ENCODE results near the gene PPIL3. TPM values are rescaled to one million over a fixed set of nuclear protein-coding genes. Genes with fewer than 3 reads are reported as not detected.

The PPIL3 gene
- total RNA-seq, 1 donor from 2014 or later = 35.0 TPM

GRCh38 chr2:200852605-200853004, 36.3 kb downstream of the PPIL3 start:
- DNase-seq = no peak
- Histone ChIP-seq H3K27ac (no peak overlapping the region), H3K36me3 (peaks cover 74% of the 10 kb centered on the region), H3K9me3 (no peaks in the 10 kb centered on the region), H3K4me3 (no peak overlapping the region), H3K27me3 (ENCODE audit: low read depth) (no peaks in the 10 kb centered on the region), H3K4me1 (peaks cover 16% of the 10 kb centered on the region)
- intact Hi-C loops (cut with DNase I) = no loop called here
- no peak for TF ChIP-seq CTCF (IDR thresholded peaks at IDR 0.05)
- no peak for ATAC-seq

GRCh38 chr2:200851398-200852248, 37.3 kb downstream of the PPIL3 start:
- TF ChIP-seq CTCF (IDR thresholded peaks at IDR 0.05) = no peak
- DNase-seq (no peak), ATAC-seq (no peak)
- H3K27me3 ChIP-seq (ENCODE audit: low read depth) = no peaks in the 10 kb centered on the region
- no peak overlapping the region for H3K4me3 ChIP-seq
- peaks cover 7% of the 10 kb centered on the region for H3K4me1 ChIP-seq
- peaks cover 64% of the 10 kb centered on the region for H3K36me3 ChIP-seq
- H3K27ac ChIP-seq = no peak overlapping the region
- intact Hi-C loops (cut with DNase I) = no loop called here
- H3K9me3 ChIP-seq = no peaks in the 10 kb centered on the region

GRCh38 chr2:200850512-200851256, 38.2 kb downstream of the PPIL3 start:
- no peak overlapping the region for H3K27ac ChIP-seq
- peak in 1 of 2 donors; percentile 5 for ATAC-seq
- TF ChIP-seq CTCF (IDR thresholded peaks at IDR 0.05) = no peak
- H3K9me3 ChIP-seq = no peaks in the 10 kb centered on the region
- peaks cover 55% of the 10 kb centered on the region for H3K36me3 ChIP-seq
- H3K4me1 ChIP-seq = no peaks in the 10 kb centered on the region
- intact Hi-C loops (cut with DNase I) = no loop called here
- no peak for DNase-seq
- H3K4me3 ChIP-seq = no peak overlapping the region
- H3K27me3 ChIP-seq (ENCODE audit: low read depth) = no peaks in the 10 kb centered on the region

GRCh38 chr2:200847939-200848338, 40.9 kb downstream of the PPIL3 start:
- no peak for ATAC-seq

GRCh38 chr2:200847269-200847668, 41.6 kb downstream of the PPIL3 start:
- intact Hi-C loops (cut with DNase I) = no loop called here
- Histone ChIP-seq H3K9me3 (no peaks in the 10 kb centered on the region), H3K27ac (no peak overlapping the region), H3K27me3 (ENCODE audit: low read depth) (no peaks in the 10 kb centered on the region), H3K36me3 (peaks cover 21% of the 10 kb centered on the region), H3K4me3 (no peak overlapping the region), H3K4me1 (no peaks in the 10 kb centered on the region)
- ATAC-seq (no peak), DNase-seq (no peak)
- no peak for TF ChIP-seq CTCF (IDR thresholded peaks at IDR 0.05)

More at GRCh38 chr2:200847939-200848338, 40.9 kb downstream of the PPIL3 start:
- TF ChIP-seq CTCF (IDR thresholded peaks at IDR 0.05) = no peak
- H3K4me3 ChIP-seq = no peak overlapping the region
- H3K4me1 ChIP-seq = no peaks in the 10 kb centered on the region
- DNase-seq = no peak
- H3K27ac ChIP-seq = no peak overlapping the region
- H3K27me3 ChIP-seq (ENCODE audit: low read depth) = no peaks in the 10 kb centered on the region
- peaks cover 28% of the 10 kb centered on the region for H3K36me3 ChIP-seq
- H3K9me3 ChIP-seq = no peaks in the 10 kb centered on the region
- intact Hi-C loops (cut with DNase I) = no loop called here
